OCI-LY3 (cell line): ENCODE measurements around the gene LYPD1.

Source experiments
- H2AFZ ChIP-seq: fragments of 200-600, 300-600 bp; shearing (Covaris generic); 2 replicates; pipeline ENCODE4 v1.6.0; 2014; ENCODE audit warnings: antibody characterized with exemption, low read depth, low read length
- H3K27ac ChIP-seq: fragments of 200-600, 300-600 bp; sonication (generic); 2 replicates; pipeline ENCODE4 v1.5.1; 2014; ENCODE audit warnings: mild to moderate bottlenecking, low read length, moderate library complexity, mixed read lengths
- H3K27me3 ChIP-seq: fragments of 200-600, 300-600 bp; sonication (generic); 2 replicates; pipeline ENCODE4 v1.6.1; 2014; ENCODE audit warnings: low read depth, low read length, mixed read lengths
- H3K36me3 ChIP-seq: fragments of 200-600, 300-600 bp; sonication (generic); replicated peaks from 2 replicates; pipeline ENCODE3; 2014; ENCODE audit warnings: low read depth, low read length, mixed read lengths
- H3K4me1 ChIP-seq: fragments of 300-600, 200-600 bp; sonication (generic); 2 replicates; pipeline ENCODE4 v1.6.1; 2014; ENCODE audit warnings: low read length, mixed read lengths
- H3K4me2 ChIP-seq: fragments of 200-600, 300-600 bp; sonication (generic); 2 replicates; pipeline ENCODE4 v1.6.1; 2014; ENCODE audit warnings: low read length, mixed read lengths
- H3K4me3 ChIP-seq: fragments of 300-600, 200-600 bp; sonication (generic); 2 replicates; pipeline ENCODE4 v1.5.1; 2014; ENCODE audit warnings: antibody characterized with exemption, mild to moderate bottlenecking, low read length, moderate library complexity
- H3K79me2 ChIP-seq: fragments of 300-600, 200-600 bp; shearing (Covaris generic); 2 replicates; pipeline ENCODE4 v1.6.1; 2014; ENCODE audit warnings: mild to moderate bottlenecking, low read length, mixed read lengths
- H3K9ac ChIP-seq: fragments of 300-600, 200-600 bp; shearing (Covaris generic); 2 replicates; pipeline ENCODE4 v1.6.0; 2014; ENCODE audit warnings: mild to moderate bottlenecking, low read length, moderate library complexity
- H3K9me3 ChIP-seq: fragments of 200-600, 300-600 bp; shearing (Covaris generic); 2 replicates; pipeline ENCODE4 v1.6.1; 2014; ENCODE audit warnings: low read length, mixed read lengths; ENCODE audit not compliant: insufficient read depth
- H4K20me1 ChIP-seq: fragments of 200-600, 300-600 bp; sonication (generic); 2 replicates; pipeline ENCODE4 v1.6.1; 2016; ENCODE audit warnings: low read length, mixed read lengths; ENCODE audit not compliant: insufficient read depth
- CTCF ChIP-seq: fragments of 200-600, 300-600 bp; sonication (generic); IDR thresholded peaks from 2 replicates; pipeline ENCODE4 v1.5.1; 2014; ENCODE audit warnings: antibody characterized with exemption, low read length, low read depth
- EZH2phosphoT487 ChIP-seq: fragments of 200-600 bp; shearing (Covaris generic); IDR thresholded peaks from 2 replicates; pipeline ENCODE4 v1.6.1; 2018; ENCODE audit warnings: antibody characterized with exemption, mixed run types, low read depth

LYPD1 gene

GRCh38 chr2:132669908-132670495, at the start of gene LYPD1:
Gene LYPD1, minus strand, starts transcription at chr2:132670205. Its CDS starts 273 bp downstream, at chr2:132669932.
- no peak within 1 kb of the TSS for H3K27ac ChIP-seq
- H3K4me1 ChIP-seq: no peaks in the 10 kb centered on the region
- no peak within 1 kb of the TSS for H3K4me2 ChIP-seq
- no peaks in the 10 kb centered on the region for H3K27me3 ChIP-seq
- H3K36me3 ChIP-seq: no peaks in the 10 kb centered on the region
- no peaks in the 10 kb centered on the region for H4K20me1 ChIP-seq
- H3K9ac ChIP-seq: no peak within 1 kb of the TSS
- no peaks in the 10 kb centered on the region for H3K79me2 ChIP-seq
- no peak within 1 kb of the TSS for H3K4me3 ChIP-seq
- no peak within 1 kb of the TSS for H2AFZ ChIP-seq
- H3K9me3 ChIP-seq: no peaks in the 10 kb centered on the region
- TF ChIP-seq CTCF (no peak), EZH2phosphoT487 (no peak)

GRCh38 chr2:132719480-132719879, 49.5 kb upstream of the LYPD1 start:
- TF ChIP-seq EZH2phosphoT487: no peak
- TF ChIP-seq CTCF: no peak
- Histone ChIP-seq H3K27me3 (peaks cover 4% of the 10 kb centered on the region; the same call in 1 of the 2 replicates), H3K9me3 (no peaks in the 10 kb centered on the region), H2AFZ (no peak overlapping the region), H4K20me1 (no peaks in the 10 kb centered on the region), H3K9ac (no peak overlapping the region), H3K27ac (no peak overlapping the region), H3K4me1 (peaks cover 16% of the 10 kb centered on the region), H3K36me3 (no peaks in the 10 kb centered on the region), H3K4me3 (no peak overlapping the region), H3K4me2 (no peak overlapping the region), H3K79me2 (no peaks in the 10 kb centered on the region)

GRCh38 chr2:132716954-132717353, 46.9 kb upstream of the LYPD1 start:
- no peak overlapping the region for H3K9ac ChIP-seq
- H4K20me1 ChIP-seq: no peaks in the 10 kb centered on the region
- H3K79me2 ChIP-seq: no peaks in the 10 kb centered on the region
- TF ChIP-seq CTCF (no peak), EZH2phosphoT487 (no peak)
- H3K27me3 ChIP-seq: no peaks in the 10 kb centered on the region; the same call in 1 of the 2 replicates
- H3K4me2 ChIP-seq: no peak overlapping the region
- no peaks in the 10 kb centered on the region for H3K36me3 ChIP-seq
- H3K4me1 ChIP-seq: peaks cover 22% of the 10 kb centered on the region
- no peaks in the 10 kb centered on the region for H3K9me3 ChIP-seq
- H2AFZ ChIP-seq: no peak overlapping the region
- H3K4me3 ChIP-seq: no peak overlapping the region
- no peak overlapping the region for H3K27ac ChIP-seq

GRCh38 chr2:132715386-132716351, 45.7 kb upstream of the LYPD1 start:
- Histone ChIP-seq H3K4me1 (peaks cover 22% of the 10 kb centered on the region), H3K4me2 (peak overlapping the region; percentile 32), H3K9ac (no peak overlapping the region), H3K79me2 (no peaks in the 10 kb centered on the region), H3K4me3 (0 out of 2 replicates have a peak overlapping the region, but pooled peaks have one; percentile 18), H4K20me1 (no peaks in the 10 kb centered on the region), H3K27me3 (no peaks in the 10 kb centered on the region; the same call in 1 of the 2 replicates), H3K27ac (no peak overlapping the region), H3K9me3 (no peaks in the 10 kb centered on the region), H3K36me3 (no peaks in the 10 kb centered on the region), H2AFZ (no peak overlapping the region)
- TF ChIP-seq CTCF (0 out of 2 replicates have a peak, but pooled peaks have one; percentile 11), EZH2phosphoT487 (no peak)
